HepG2 (cell line): ENCODE data around the gene MAMSTR. TPM values are rescaled to one million over a fixed set of nuclear protein-coding genes. Genes with fewer than 3 reads are reported as not detected.

Experiments used
- ATAC-seq: fragments of 200-7000 bp; cut with Tn5 transposase; 3 replicates; pipeline ENCODE4 v1.9.1; 2020; ENCODE audit warnings: mild to moderate bottlenecking, moderate library complexity
- BruUV-seq: library from RNA; stranded (reverse); fragments of 400-500 nt; replicated peaks from 2 replicates; lab custom pipeline; 2021; lab: Mats Ljungman, UMichigan
- CTCF ChIA-PET: fragments of 300-600 bp; formaldehyde crosslinking; extraction: SDS; loops from one replicate; lab custom pipeline; 2021; ENCODE audit warnings: low total read pairs, inconsistent platforms, low intra/inter-chr PET ratio; lab: Yijun Ruan, JAX
- POLR2A ChIA-PET: fragments of 350-600 bp; sonication (Branson Sonifier 250); formaldehyde crosslinking; loops from one replicate; lab custom pipeline; 2020; ENCODE audit warnings: antibody characterized with exemption, inconsistent platforms; lab: Yijun Ruan, JAX
- DNase-seq: peaks from one replicate; pipeline ENCODE4 v3.0.0-alpha.2; 2015; ENCODE audit warnings: low spot score
- FAIRE-seq: peaks from 3 replicates; lab custom pipeline; 2011; peaks lifted over from hg19 to GRCh38; lab: Jason Lieb, UNC
- H2AFZ ChIP-seq: one replicate; pipeline ENCODE4 v1.6.1; 2011; ENCODE audit warnings: low read length, inconsistent platforms
- H3K27ac ChIP-seq: fragments of 300-600 bp; 3 replicates; pipeline ENCODE4 v1.8.0; 2011; ENCODE audit warnings: mixed run types, mild to moderate bottlenecking, mixed read lengths, low read length, inconsistent platforms; ENCODE audit not compliant: insufficient read depth; ENCODE audit errors: extremely low read length
- H3K27me3 ChIP-seq, 2 experiments: fragments of 200-600 bp in 1 of 2; 2 replicates in 1 of 2; 3 replicates in 1 of 2; pipeline versions ENCODE4 v1.6.0 to v1.8.0; 2011; ENCODE audit warnings: low read length in 2 of 2, mild to moderate bottlenecking in 2 of 2, moderate library complexity in 2 of 2, inconsistent platforms in 1 of 2; ENCODE audit not compliant: insufficient read depth in 2 of 2, control insufficient read depth in 1 of 2
- H3K36me3 ChIP-seq, 2 experiments: fragments of 200-600 bp in 1 of 2; replicated peaks in 1 of 2; 2 replicates in 1 of 2; 3 replicates in 1 of 2; pipeline versions ENCODE4 v1.5.1 to v1.8.0; 2011; ENCODE audit warnings: low read length in 2 of 2, inconsistent platforms in 1 of 2; ENCODE audit not compliant: insufficient read depth in 2 of 2, control insufficient read depth in 1 of 2
- H3K4me1 ChIP-seq: 2 replicates; pipeline ENCODE4 v1.5.1; 2012; ENCODE audit warnings: low read length, inconsistent platforms; ENCODE audit not compliant: insufficient read depth
- H3K4me2 ChIP-seq: 2 replicates; pipeline ENCODE4 v1.6.0; 2011; ENCODE audit warnings: low read depth, low read length, inconsistent platforms
- H3K4me3 ChIP-seq, 3 experiments: fragments of 200-600 bp in 1 of 3; sonication (generic), shearing (Covaris generic) in 1 of 3; replicated peaks in 1 of 3; 2 replicates each; pipeline ENCODE4 v1.5.1; 2011 to 2016; ENCODE audit warnings: low read length in 3 of 3, inconsistent platforms in 2 of 3, low read depth in 2 of 3, mild to moderate bottlenecking in 2 of 3, control low read depth in 1 of 3, mixed read lengths in 1 of 3; ENCODE audit not compliant: insufficient read depth in 1 of 3
- H3K79me2 ChIP-seq: one replicate; pipeline ENCODE4 v1.6.1; 2011; ENCODE audit warnings: low read length, inconsistent platforms; ENCODE audit not compliant: insufficient read depth
- H3K9ac ChIP-seq: 2 replicates; pipeline ENCODE4 v1.6.0; 2011; ENCODE audit warnings: mild to moderate bottlenecking, low read depth, low read length, inconsistent platforms; ENCODE audit not compliant: insufficient read depth
- H3K9me3 ChIP-seq: 2 replicates; pipeline ENCODE4 v1.5.1; 2012; ENCODE audit warnings: mild to moderate bottlenecking, low read length
- H4K20me1 ChIP-seq: 2 replicates; pipeline ENCODE4 v1.6.0; 2011; ENCODE audit warnings: inconsistent platforms, mild to moderate bottlenecking, low read length, moderate library complexity; ENCODE audit not compliant: insufficient read depth
- HDAC1 ChIP-seq: sonication (generic); formaldehyde crosslinking; IDR thresholded peaks from 2 replicates; pipeline ENCODE4 v1.5.1; 2020; ENCODE audit warnings: mild to moderate bottlenecking, missing genetic modification reagents
- HOXA5 ChIP-seq: sonication (generic); formaldehyde crosslinking; IDR thresholded peaks from 2 replicates; pipeline ENCODE4 v1.4.0; 2020; ENCODE audit warnings: missing genetic modification reagents
- IKZF4 ChIP-seq: sonication (generic); formaldehyde crosslinking; IDR thresholded peaks from 2 replicates; pipeline ENCODE4 v1.5.1; 2020; ENCODE audit warnings: borderline replicate concordance, mild to moderate bottlenecking, low read depth, missing genetic modification reagents; ENCODE audit errors: not compliant biosample characterization
- PHF21A ChIP-seq: sonication (generic); formaldehyde crosslinking; IDR thresholded peaks from 2 replicates; pipeline ENCODE4 v1.5.0; 2020; ENCODE audit warnings: mild to moderate bottlenecking, missing genetic modification reagents
- SNAI1 ChIP-seq: sonication (generic); formaldehyde crosslinking; IDR thresholded peaks from 2 replicates; pipeline ENCODE4 v1.5.0; 2020; ENCODE audit warnings: mild to moderate bottlenecking, missing genetic modification reagents, borderline replicate concordance
- TBP ChIP-seq: sonication (generic); formaldehyde crosslinking; IDR thresholded peaks from 2 replicates; pipeline ENCODE4 v1.5.0; 2020; ENCODE audit warnings: missing genetic modification reagents
- THRA ChIP-seq: sonication (generic); formaldehyde crosslinking; IDR thresholded peaks from 2 replicates; pipeline ENCODE4 v1.4.0; 2020; ENCODE audit warnings: missing genetic modification reagents, borderline replicate concordance
- ZBTB20 ChIP-seq: sonication (generic); formaldehyde crosslinking; IDR thresholded peaks from 2 replicates; pipeline ENCODE4 v1.8.1; 2023; ENCODE audit warnings: missing genetic modification reagents, low read depth, mild to moderate bottlenecking, borderline replicate concordance
- ZBTB43 ChIP-seq: sonication (generic); formaldehyde crosslinking; conservative IDR thresholded peaks from 2 replicates; pipeline ENCODE4 v1.4.0; 2020; ENCODE audit warnings: missing genetic modification reagents
- ZFP1 ChIP-seq: IDR thresholded peaks from 2 replicates; pipeline ENCODE4 v1.6.1; 2016
- ZFP37 ChIP-seq: sonication (generic); formaldehyde crosslinking; IDR thresholded peaks from 2 replicates; pipeline ENCODE4 v1.4.0; 2020; ENCODE audit warnings: missing genetic modification reagents, borderline replicate concordance
- ZNF564 ChIP-seq: sonication (generic); formaldehyde crosslinking; IDR thresholded peaks from 2 replicates; pipeline ENCODE4 v1.8.1; 2023; ENCODE audit warnings: mild to moderate bottlenecking, missing genetic modification reagents
- ZNF709 ChIP-seq: sonication (generic); formaldehyde crosslinking; IDR thresholded peaks from 2 replicates; pipeline ENCODE4 v1.5.0; 2020; ENCODE audit warnings: mild to moderate bottlenecking, missing genetic modification reagents
- WGBS: methylation state at CpG from one replicate; pipeline ENCODE4 v1.1.6; 2017; ENCODE audit warnings: low lambda C conversion rate; 5-methylcytosine and 5-hydroxymethylcytosine counted together
- in situ Hi-C: cut with HindIII; loops from 2 replicates; pipeline ENCODE4 v1.10.0; 2017; ENCODE audit warnings: low pct_unique_long_range_greater_than_20kb; ENCODE audit not compliant: extremely low pct_ligation_motif_present
- intact Hi-C: fragments of 100-400 bp; cut with micrococcal nuclease; formaldehyde crosslinking; loops from one replicate; pipeline ENCODE4 v1.10.0; 2022; ENCODE audit not compliant: unreplicated experiment
- polyA plus RNA-seq, 8 experiments: library from polyadenylated mRNA; depleted of rRNA in 3 of 8; stranded (reverse) in 7 of 8; unstranded in 1 of 8; fragments of >200 nt; fragmentation: Illumina TruSeq in 4 of 8; extraction: Trizol in 4 of 8; gene quantifications; 2 replicates each; pipeline versions ENCODE4 v1.2.1 to v1.2.3, GENCODE V29; 2011 to 2016; ENCODE audit warnings: low read depth in 4 of 8, missing spikeins in 1 of 8, mixed read lengths in 1 of 8; ENCODE audit not compliant: insufficient read depth in 1 of 8
- total RNA-seq, 5 experiments: library from RNA; depleted of rRNA; stranded (reverse); fragments of >200 nt; fragmentation: Illumina TruSeq; extraction: Trizol; gene quantifications; 2 replicates each; pipeline ENCODE4 v1.2.3, GENCODE V29; 2016; ENCODE audit warnings: low read depth in 1 of 5
- TF ChIP-seq, protein P1 (sequence below), 2 experiments: sonication (generic) in 1 of 2; formaldehyde crosslinking in 1 of 2; IDR thresholded peaks; 2 replicates each; pipeline versions ENCODE4 v1.4.0 to v1.6.1; 2018 to 2020; ENCODE audit warnings: missing genetic modification reagents in 2 of 2, borderline replicate concordance in 1 of 2, low read depth in 1 of 2, mild to moderate bottlenecking in 1 of 2, missing biosample characterization in 1 of 2
- TF ChIP-seq, protein P2 (sequence below): IDR thresholded peaks from 2 replicates; pipeline ENCODE4 v1.6.1; 2016; ENCODE audit warnings: missing genetic modification reagents, missing compliant biosample characterization
- TF ChIP-seq, protein P3 (sequence below): sonication (generic); formaldehyde crosslinking; conservative IDR thresholded peaks from 2 replicates; pipeline ENCODE4 v1.8.0; 2022; ENCODE audit warnings: mild to moderate bottlenecking, moderate library complexity, missing genetic modification reagents

MAMSTR gene
- total and polyA plus RNA-seq, 2 of the 13 experiments (the other 11 are each of a cell fraction or from before 2014, with no cell fraction given) = 2.2 to 2.4 TPM

DNA sequence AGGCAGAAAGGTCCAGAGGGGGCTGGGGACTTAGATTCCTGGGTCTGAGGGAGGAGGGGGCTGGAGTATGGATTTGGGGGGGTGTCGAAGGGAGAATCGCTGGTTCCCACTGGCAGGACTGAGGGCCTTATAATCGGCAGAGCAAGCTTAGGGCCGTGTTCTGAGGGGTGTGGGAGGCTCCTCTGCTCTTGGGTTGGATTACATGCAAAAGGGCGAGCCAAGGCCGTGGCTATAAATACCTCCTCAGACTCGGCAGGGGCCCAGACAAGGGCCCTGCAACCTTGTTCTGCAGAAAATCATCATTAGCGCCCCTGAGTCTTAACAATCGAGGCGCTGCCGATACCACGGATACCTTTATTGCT, 707 bp upstream of the MAMSTR start:
- 11% methylated on average over 9 of the region's 12 CpGs for WGBS
- ATAC-seq (peak; percentile 6), FAIRE-seq (no peak), DNase-seq (no peak)
- Histone ChIP-seq H3K27ac (peak overlapping the region; percentile 74), H3K9ac (peak overlapping the region; percentile 81), H4K20me1 (no peaks in the 10 kb centered on the region), H3K4me2 (peak overlapping the region; percentile 99), H3K36me3 (no peaks in the 10 kb centered on the region), H2AFZ (no peak overlapping the region), H3K27me3 (no peaks in the 10 kb centered on the region; a peak in 1 of 5 replicates), H3K4me3 (peak overlapping the region; percentile 68 to 85 (median 76)), H3K9me3 (no peaks in the 10 kb centered on the region), H3K79me2 (no peaks in the 10 kb centered on the region), H3K4me1 (peaks cover 62% of the 10 kb centered on the region)
- BruUV-seq = no TSS peak
- ChIA-PET POLR2A (interaction anchor here (0.7 to 1.4 kb wide), 10 partner anchors 8 to 152 kb away, joined by 3 to 13 read pairs (median 5); partner anchors contain the start of genes CA11, FUT2, PPP1R15A and RPL18), CTCF (no interaction called here)
- intact Hi-C loops = no loop called here
- in situ Hi-C loops = no loop called here
- 0 out of 2 replicates have a peak, but pooled peaks have one; percentile 57 for TF ChIP-seq ZBTB43 (CRISPR knock-in tag)
- TF ChIP-seq ZNF709 = 0 out of 2 replicates have a peak, but pooled peaks have one; percentile 20
- TF ChIP-seq, protein P1, sequence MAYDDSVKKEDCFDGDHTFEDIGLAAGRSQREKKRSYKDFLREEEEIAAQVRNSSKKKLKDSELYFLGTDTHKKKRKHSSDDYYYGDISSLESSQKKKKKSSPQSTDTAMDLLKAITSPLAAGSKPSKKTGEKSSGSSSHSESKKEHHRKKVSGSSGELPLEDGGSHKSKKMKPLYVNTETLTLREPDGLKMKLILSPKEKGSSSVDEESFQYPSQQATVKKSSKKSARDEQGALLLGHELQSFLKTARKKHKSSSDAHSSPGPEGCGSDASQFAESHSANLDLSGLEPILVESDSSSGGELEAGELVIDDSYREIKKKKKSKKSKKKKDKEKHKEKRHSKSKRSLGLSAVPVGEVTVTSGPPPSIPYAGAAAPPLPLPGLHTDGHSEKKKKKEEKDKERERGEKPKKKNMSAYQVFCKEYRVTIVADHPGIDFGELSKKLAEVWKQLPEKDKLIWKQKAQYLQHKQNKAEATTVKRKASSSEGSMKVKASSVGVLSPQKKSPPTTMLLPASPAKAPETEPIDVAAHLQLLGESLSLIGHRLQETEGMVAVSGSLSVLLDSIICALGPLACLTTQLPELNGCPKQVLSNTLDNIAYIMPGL (CRISPR knock-in tag; IDR thresholded peaks at IDR 0.05; ENCODE audit: borderline replicate concordance in 1 of 2, low read depth in 1 of 2) = peak in 1 of 2 experiments; percentile 3; a peak in 1 of 4 replicates
- TF ChIP-seq HDAC1 (CRISPR knock-in tag) = peak; percentile 67; the same call in 1 of the 2 replicates
- TF ChIP-seq ZFP37 (CRISPR knock-in tag) = no peak
- TF ChIP-seq PHF21A (CRISPR knock-in tag) = peak; percentile 51; the same call in 1 of the 2 replicates
- no peak for TF ChIP-seq ZBTB20 (CRISPR knock-in tag)
- TF ChIP-seq, protein P2, sequence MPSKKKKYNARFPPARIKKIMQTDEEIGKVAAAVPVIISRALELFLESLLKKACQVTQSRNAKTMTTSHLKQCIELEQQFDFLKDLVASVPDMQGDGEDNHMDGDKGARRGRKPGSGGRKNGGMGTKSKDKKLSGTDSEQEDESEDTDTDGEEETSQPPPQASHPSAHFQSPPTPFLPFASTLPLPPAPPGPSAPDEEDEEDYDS (CRISPR knock-in tag) = no peak
- TF ChIP-seq ZNF564 (CRISPR knock-in tag) = 0 out of 2 replicates have a peak, but pooled peaks have one; percentile 4
- TF ChIP-seq, protein P3, sequence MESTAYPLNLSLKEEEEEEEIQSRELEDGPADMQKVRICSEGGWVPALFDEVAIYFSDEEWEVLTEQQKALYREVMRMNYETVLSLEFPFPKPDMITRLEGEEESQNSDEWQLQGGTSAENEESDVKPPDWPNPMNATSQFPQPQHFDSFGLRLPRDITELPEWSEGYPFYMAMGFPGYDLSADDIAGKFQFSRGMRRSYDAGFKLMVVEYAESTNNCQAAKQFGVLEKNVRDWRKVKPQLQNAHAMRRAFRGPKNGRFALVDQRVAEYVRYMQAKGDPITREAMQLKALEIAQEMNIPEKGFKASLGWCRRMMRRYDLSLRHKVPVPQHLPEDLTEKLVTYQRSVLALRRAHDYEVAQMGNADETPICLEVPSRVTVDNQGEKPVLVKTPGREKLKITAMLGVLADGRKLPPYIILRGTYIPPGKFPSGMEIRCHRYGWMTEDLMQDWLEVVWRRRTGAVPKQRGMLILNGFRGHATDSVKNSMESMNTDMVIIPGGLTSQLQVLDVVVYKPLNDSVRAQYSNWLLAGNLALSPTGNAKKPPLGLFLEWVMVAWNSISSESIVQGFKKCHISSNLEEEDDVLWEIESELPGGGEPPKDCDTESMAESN (CRISPR knock-in tag) = 0 out of 2 replicates have a peak, but pooled peaks have one; percentile 2
- TF ChIP-seq HOXA5 (CRISPR knock-in tag) = peak; percentile 17; the same call in 1 of the 2 replicates
- TF ChIP-seq ZFP1 (CRISPR knock-in tag) = no peak
- peak; percentile 18; the same call in 1 of the 2 replicates for TF ChIP-seq SNAI1 (CRISPR knock-in tag)
- TF ChIP-seq IKZF4 (CRISPR knock-in tag) = peak; percentile 22
- TF ChIP-seq THRA (CRISPR knock-in tag) = no peak
- TF ChIP-seq TBP = 0 out of 2 replicates have a peak, but pooled peaks have one; percentile 18
